GM19328 (cell line): ENCODE data around the gene TAF11L14.
"Not testable (repeated sequence)": the region's sequence is repeated elsewhere in the genome, so short reads cannot be mapped to it uniquely, and the experiment has no call there.

Experiments used
- ATAC-seq: cut with Tn5 transposase; IDR thresholded peaks from one replicate; pipeline ENCODE4 v1.9.1; 2021; ENCODE audit warnings: mild to moderate bottlenecking, moderate library complexity; ENCODE audit not compliant: unreplicated experiment

TAF11L14 gene

DNA sequence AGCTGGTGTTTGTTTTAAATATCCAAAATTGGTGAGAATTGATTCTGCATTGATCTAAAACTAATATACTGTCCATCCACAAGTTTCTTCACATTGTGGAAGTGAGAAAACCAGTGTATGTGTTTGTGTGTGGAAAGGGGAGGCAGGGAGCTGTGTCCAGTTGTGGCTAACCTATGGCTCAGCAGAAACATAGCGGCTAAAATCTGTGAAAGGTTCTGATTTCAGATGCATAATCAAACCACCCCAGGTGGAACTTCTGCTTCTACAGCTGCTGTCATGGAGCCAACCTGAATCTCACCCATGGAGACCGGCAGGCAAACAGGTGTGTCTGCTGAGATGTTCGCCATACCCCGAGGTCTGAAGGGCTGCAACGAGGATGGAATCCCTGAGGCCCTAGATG, at the start of gene TAF11L14:
Gene TAF11L14 (plus strand): TSS at position 301 of the 400 bp plus-strand sequence.
- no peak for ATAC-seq

DNA sequence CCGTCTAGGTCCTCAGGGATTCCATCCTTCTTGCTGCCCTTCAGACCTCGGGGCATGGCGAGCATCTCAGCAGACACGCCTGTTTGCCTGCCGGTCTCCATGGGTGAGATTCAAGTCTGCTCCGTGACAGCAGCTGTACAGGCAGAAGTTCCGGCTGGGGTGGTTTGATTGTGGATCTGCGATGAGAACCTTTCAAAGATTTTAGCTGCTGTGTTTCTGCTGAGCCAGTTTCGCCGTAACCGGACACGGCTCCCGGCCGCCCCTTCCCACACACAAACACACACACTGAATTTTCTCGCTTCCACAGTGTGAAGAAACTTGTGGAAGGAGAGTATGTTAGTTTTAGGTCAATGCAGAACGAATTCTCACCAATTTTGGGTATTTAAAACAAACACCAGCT, 48.6 kb upstream of the TAF11L14 start, which contains the start of gene TAF11L7:
Gene TAF11L7 (minus strand): TSS at position 101 of the 400 bp plus-strand sequence.
- ATAC-seq = not testable (repeated sequence)

DNA sequence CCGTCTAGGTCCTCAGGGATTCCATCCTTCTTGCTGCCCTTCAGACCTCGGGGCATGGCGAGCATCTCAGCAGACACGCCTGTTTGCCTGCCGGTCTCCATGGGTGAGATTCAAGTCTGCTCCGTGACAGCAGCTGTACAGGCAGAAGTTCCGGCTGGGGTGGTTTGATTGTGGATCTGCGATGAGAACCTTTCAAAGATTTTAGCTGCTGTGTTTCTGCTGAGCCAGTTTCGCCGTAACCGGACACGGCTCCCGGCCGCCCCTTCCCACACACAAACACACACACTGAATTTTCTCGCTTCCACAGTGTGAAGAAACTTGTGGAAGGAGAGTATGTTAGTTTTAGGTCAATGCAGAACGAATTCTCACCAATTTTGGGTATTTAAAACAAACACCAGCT, 43.4 kb upstream of the TAF11L14 start, which contains the start of gene TAF11L8:
Gene TAF11L8 (minus strand): TSS at position 101 of the 400 bp plus-strand sequence.
- ATAC-seq = not testable (repeated sequence)

DNA sequence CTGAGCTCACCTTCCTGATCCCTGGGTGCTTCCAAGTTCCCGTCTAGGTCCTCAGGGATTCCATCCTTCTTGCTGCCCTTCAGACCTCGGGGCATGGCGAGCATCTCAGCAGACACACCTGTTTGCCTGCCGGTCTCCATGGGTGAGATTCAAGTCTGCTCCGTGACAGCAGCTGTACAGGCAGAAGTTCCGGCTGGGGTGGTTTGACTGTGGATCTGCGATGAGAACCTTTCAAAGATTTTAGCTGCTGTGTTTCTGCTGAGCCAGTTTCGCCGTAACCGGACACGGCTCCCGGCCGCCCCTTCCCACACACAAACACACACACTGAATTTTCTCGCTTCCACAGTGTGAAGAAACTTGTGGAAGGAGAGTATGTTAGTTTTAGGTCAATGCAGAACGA, 40.0 kb upstream of the TAF11L14 start, which contains the start of gene TAF11L9:
Gene TAF11L9 (minus strand): TSS at position 140 of the 400 bp plus-strand sequence.
- not testable (repeated sequence) for ATAC-seq

DNA sequence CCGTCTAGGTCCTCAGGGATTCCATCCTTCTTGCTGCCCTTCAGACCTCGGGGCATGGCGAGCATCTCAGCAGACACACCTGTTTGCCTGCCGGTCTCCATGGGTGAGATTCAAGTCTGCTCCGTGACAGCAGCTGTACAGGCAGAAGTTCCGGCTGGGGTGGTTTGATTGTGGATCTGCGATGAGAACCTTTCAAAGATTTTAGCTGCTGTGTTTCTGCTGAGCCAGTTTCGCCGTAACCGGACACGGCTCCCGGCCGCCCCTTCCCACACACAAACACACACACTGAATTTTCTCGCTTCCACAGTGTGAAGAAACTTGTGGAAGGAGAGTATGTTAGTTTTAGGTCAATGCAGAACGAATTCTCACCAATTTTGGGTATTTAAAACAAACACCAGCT, 36.5 kb upstream of the TAF11L14 start, which contains the start of gene TAF11L10:
Gene TAF11L10 (minus strand): TSS at position 101 of the 400 bp plus-strand sequence.
- not testable (repeated sequence) for ATAC-seq

DNA sequence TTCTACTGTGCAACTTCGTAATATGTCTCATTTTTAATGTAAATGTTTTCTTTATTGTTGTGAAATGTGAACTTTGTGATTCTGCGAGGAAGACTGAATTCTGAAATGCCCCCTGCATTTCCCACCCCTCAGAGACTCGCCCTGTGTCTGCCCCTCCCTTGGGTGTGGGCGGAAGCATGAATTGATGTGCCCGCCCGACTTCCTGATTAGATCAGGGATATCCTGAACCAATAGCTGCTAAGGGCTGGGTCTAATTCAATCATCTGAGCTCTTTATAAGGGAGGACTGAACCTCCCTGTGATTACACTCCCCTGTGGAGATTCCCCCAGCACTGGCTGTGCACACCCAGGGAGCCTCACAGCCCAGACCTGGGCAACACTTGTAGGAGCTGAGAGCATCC, 30.4 kb upstream of the TAF11L14 start, which contains the start of gene TAF11L11:
Gene TAF11L11 (plus strand): TSS at position 304 of the 400 bp plus-strand sequence.
- ATAC-seq = not testable (repeated sequence)

DNA sequence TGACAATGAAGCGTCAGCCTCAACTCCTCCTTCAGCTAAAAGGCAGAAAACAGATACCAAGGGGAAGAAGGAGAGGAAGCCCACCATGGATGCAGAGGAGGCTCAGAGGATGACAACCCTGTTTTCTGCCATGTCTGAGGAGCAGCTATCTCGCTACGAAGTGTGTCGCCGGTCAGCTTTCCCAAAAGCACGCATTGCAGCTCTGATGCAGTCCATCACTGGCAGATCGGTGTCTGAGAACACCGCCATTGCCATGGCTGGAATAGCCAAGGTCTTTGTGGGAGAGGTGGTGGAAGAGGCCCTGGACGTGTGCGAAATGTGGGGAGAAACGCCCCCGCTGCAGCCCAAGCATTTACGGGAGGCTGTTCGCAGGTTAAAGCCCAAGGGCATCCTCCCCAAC, 29.3 kb upstream of the TAF11L14 start:
- ATAC-seq = no peak

DNA sequence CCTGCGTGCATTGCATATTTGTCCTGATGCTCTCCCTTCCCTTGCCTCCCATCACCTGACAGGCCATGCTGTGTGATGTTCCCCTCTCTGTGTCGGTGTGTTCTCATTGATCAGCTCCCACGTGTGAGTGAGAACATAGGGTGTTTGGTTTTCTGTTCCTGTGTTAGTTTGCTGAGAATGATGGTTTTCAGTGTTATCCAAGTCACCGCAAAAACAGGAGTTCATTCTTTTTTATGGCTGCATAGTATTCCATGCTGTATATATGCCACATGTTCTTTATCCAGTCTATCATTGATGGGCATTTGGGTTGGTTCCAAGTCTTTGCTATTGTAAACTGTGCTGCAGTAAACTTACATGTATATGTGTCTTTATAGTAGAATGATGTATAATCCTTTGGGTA, 26.8 kb upstream of the TAF11L14 start:
- not testable (repeated sequence) for ATAC-seq

DNA sequence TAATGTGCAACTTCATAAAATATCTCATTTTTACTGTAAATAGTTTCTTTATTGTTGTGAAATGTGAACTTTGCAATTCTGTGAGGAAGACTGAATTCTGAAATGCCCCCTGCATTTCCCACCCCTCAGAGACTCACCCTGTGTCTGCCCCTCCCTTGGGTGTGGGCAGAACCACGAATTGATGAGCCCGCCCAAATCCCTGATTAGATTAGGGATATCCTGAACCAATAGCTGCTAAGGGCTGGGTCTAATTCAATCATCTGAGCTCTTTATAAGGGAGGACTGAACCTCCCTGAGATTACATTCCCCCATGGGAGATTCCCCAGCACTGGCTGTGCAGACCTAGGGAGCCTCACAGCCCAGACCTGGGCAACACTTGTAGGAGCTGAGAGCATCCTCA, 24.2 kb upstream of the TAF11L14 start, which contains the start of gene TAF11L12:
Gene TAF11L12 (plus strand): TSS at position 301 of the 400 bp plus-strand sequence.
- not testable (repeated sequence) for ATAC-seq

DNA sequence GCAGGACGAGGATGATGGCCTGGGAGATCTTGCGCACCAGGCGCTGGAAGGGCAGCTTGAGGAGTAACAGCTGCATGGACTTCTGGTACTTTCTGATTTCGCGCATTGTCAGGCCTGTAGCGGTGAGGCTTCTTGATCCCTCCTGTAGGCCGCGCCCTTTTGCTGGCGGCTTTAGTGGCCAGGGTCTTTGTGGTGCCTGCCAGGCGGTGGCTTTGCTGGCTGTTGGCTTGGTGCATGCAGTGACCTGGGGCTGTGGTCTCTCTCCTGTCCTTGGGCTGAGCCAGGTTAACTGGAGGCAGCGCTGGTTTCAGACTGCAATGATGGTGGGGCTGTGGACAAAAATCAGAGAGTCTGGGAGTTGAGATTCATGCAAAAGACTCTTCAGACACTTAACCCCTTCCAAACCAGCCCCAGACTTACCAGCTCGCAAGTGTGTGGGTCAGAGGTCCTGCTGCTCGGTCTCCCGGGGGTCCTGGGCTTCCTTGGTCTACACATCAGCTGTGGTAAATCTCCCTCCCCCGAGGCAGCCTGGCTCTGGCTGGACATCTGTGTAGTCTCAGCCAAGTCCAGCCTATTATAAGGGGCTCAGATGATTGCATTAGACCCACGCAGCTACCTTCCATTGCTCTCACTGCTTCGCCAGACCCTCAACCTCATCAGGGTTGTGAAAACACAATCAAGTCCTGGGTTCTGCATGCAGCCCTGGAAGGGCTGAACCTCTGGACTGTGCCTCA, 19.2 kb upstream of the TAF11L14 start:
- ATAC-seq = no peak

DNA sequence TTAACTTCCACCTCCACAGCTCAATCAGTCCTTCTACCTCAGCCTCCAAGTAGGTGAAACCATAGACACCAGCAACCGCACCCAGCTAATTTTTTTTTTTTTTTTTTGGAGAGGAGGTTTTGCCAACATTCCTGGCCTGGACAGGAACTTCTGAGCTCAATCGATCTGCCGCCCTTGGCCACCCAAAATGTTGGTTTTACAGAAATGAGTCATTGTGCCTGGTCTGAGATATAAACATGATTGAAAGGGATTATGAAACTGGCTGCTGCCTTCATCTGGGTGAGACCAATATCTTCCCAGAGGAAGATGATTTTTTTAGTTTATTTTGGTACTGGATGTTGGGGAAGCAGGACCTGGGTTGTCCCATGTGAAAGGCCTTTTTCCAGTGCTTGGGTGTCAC, 14.9 kb upstream of the TAF11L14 start:
- no peak for ATAC-seq

DNA sequence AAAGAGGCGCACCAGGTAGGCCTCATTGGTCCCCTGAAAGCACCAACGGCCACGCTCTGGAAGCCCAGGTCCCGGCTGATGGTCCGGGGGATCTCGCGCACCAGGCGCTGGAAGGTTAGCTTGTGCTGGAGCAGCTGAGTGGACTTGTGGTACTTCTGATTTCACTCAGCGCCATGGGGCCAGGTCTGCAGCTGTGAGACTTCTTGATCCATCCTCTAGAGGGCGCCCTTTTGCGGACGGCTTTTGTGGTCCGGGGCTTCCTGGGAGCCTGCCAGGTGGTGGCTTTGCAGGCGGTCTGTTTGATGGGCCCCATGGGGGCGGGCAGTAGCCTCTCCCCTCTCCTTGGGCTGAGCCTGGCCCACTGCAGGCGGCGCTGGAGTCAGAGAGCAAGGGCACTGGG, 13.6 kb upstream of the TAF11L14 start:
- ATAC-seq = no peak

DNA sequence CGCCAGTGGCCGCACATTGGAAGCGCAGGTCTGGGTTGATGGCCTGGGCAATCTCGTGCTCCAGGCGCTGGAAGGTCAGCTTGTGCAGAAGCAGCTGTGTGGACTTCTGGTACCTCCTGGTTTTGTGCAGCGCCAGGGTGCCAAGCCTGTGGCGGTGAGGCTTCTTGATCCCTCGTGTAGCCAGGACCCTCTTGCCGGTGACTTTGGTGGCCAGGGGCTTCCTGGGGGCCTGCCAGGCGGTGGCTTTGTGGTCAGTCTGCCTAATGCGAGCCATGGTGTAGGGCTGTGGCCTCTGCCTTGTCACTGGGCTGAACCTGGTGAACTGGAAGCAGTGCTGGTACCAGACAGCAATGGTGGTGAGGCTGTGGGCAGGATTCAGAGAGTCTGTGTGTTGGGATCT, 8.6 kb upstream of the TAF11L14 start:
- ATAC-seq = no peak

DNA sequence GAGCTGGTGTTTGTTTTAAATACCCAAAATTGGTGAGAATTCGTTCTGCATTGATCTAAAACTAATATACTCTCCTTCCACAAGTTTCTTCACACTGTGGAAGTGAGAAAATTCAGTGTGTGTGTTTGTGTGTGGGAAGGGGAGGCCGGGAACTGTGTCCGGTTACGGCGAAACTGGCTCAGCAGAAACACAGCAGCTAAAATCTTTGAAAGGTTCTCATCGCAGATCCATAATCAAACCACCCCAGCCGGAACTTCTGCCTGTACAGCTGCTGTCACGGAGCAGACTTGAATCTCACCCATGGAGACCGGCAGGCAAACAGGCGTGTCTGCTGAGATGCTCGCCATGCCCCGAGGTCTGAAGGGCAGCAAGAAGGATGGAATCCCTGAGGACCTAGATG, 2.5 kb upstream of the TAF11L14 start, which contains the start of gene TAF11L13:
Gene TAF11L13 (plus strand): TSS at position 301 of the 400 bp plus-strand sequence.
- ATAC-seq = not testable (repeated sequence)

DNA sequence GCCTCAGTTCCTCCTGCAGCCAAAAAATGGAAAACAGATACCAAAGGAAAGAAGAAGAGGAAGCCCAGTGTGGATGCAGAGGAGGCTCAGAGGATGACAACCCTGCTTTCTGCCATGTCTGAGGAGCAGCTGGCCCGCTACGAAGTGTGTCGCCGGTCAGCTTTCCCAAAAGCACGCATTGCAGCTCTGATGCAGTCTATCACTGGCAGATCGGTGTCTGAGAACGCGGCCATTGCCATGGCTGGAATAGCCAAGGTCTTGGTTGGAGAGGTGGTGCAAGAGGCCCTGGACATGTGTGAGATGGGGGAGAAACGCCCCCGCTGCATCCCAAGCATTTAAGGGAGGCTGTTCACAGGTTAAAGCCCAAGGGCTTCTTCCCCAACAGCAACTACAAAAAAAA, 15.0 kb downstream of the TAF11L14 start:
- ATAC-seq = not testable (repeated sequence)

DNA sequence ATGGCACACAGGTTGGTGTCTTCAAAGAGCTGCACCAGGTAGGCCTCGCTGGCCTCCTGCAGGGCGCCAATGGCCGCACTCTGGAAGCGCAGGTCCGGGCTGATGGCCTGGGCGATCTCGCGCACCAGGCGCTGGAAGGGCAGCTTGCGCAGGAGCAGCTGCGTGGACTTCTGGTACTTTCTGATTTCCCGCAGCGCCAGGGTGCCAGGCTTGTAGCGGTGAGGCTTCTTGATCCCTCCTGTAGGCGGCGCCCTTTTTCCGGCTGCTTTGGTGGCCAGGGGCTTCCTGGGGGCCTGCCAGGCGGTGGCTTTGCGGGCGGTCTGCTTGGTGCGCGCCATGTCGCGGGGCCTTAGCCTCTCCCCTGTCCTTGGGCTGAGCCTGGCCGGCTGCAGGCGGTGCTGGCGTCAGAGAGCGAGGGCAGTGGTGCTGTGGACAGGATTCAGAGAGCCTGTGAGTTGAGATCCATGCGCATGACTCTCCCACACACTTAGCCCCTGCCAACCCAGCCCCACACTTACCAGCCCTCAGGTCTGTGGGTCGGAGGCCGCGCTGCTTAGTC, 21.0 kb downstream of the TAF11L14 start:
- ATAC-seq = not testable (repeated sequence)

DNA sequence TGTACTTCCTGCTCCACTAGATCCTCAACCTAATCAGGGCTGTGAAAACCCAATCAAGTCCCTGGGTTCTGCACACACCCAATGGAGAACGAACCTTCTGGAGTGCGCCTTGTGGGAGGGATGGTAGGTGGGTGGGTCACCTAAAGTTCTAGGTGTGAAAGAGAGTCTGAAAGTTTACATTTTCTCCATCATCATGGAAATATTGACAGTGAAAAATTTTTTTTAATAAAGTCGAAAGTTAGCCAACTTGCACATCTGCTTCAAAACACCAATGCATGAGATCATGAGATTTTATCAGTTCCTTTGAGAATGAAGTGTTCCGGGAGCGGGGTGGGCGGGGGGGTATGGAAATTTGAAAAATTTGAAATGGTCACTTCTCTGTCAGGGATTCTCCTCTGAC, 21.7 kb downstream of the TAF11L14 start:
- ATAC-seq = no peak

DNA sequence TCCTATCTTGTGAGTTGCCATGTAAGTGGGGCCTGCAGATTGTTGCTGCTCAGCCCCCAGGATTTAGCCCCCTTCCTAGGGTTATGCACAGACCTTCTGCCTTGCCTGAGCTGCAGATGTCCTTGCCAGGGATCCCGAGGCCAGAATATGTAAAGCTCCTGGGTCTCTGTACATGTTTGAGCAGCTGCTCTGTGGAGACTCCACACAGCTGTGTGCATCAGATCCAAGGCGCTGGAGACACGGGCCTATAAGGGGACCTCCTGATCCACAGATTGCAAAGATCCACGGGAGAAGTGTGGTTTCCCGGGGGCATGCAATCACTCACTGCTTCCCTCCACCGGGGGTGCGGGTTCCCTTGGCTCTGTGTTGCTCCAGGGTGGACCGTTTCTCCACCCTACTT, 28.9 kb downstream of the TAF11L14 start:
- no peak for ATAC-seq

DNA sequence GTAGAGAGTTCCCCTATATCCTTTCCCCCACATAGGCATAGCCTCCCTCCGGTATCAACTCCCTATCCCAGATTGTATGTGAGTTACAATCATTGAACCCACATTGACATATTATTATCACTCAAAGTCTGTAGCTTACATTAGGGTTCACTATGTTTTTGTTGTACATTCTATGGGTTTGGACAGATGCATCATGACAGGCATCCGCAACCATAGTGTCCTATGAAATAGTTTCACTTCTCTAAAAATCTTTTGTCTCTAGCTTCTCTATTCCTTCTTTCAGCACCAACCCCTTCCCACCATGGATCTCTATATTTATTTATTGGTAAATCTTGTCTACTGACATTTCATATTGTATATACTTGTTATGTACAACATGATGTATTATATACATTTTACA, 31.6 kb downstream of the TAF11L14 start:
- no peak for ATAC-seq

DNA sequence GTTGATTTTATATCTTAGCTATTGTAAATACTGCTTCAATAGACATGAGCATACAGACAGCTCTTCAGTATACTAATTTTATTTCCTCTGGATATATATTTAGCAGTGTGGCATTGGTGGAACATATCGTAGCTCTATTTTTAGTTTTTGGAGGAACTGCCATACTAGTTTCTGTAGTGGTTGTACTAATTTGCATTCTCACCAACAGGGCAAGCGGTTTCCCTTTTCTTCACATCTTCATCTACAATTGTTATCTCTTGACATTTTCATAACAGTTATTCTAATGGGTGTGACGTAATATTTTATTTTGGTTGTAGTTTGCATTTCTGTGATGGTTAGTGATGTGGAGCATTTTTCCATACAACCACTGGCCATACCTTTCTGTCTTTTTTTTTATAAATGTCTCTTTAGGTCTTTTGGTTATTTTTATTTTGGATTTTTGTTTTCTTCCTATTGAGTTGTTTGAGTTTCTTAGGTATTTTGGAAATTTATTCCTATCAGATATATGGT, 32.5 kb downstream of the TAF11L14 start:
- no peak for ATAC-seq

DNA sequence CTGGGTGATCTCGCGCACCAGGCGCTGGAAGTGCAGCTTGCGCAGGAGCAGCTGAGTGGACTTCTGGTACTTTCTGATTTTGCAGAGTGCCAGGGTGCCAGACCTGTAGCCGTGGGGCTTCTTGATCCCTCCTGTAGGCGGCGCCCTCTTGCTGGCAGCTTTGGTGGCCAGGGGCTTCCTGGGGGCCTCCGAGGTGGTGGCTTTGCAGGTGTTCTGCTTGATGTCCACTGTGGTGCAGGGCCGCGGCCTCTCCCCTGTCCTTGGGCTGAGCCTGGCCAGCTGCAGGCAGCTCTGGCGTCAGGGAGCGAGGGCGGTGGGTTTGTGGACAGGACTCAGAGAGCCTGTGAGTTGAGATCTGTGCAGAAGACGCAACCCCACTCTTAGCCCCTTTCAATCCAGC, 36.1 kb downstream of the TAF11L14 start:
- ATAC-seq = no peak
